Fibroblast of skin of right biceps (primary cell): ENCODE results near the gene PLD1.
"Not testable (repeated sequence)": the region's sequence is repeated elsewhere in the genome, so short reads cannot be mapped to it uniquely, and the experiment has no call there.

Experiments
- DNase-seq: peaks from one replicate; pipeline ENCODE4 v3.0.0-alpha.2; 2013

Gene PLD1

DNA sequence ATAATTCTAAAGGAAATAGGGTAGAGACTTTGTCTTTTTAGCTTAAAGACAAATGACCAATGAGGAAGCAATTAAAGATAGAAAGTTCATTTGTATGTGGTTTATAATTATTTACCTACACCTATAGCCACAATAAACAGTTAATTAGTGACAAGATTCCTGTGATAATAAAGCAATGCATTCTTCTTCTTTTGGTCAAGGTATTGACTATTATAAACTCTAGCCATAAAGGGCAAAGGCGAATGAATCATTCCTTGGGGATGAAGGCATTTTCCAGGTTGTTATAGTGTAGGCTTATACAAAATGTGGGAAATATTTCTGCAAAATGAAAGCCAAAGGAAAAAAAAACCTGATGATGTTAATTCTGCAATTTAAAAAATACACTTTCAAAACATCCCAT is 115.4 kb downstream of the PLD1 start:
- DNase-seq: no peak

DNA sequence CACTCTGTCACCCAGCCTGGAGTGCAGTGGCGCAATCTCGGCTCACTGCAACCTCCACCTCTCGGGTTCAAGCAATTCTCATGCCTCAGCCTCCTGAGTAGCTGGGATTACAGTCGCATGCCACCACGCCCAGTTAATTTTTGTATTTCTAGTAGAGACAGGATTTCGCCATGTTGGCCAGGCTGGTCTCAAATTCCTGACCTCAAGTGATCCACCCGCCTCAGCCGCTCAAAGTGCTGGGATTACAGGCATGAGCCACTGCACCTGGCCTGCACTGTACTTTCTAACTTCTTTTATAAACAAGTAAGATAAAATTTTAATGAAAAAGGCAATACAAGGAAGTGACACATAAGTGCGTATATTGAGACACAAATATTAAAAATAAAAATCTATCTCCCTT is 117.7 kb downstream of the PLD1 start:
- not testable (repeated sequence) for DNase-seq

DNA sequence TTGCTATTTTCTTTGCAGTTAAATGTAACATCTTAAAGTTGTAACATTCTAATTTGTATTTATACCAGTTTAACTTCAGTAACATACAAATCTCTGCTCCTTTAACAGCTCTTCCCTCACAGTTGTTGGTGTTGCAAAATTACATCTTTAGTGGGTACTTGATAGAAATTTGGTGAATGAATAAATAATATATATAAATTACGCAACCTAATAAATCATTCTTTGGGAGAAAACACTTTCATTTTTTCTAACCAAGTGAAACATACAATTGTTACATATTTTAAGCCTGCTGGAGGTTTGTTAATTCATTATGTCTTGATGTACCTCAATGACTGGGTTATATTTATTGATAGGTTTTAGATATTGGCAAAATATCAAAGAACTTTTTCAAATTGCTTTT is 118.8 kb downstream of the PLD1 start:
- no peak for DNase-seq

DNA sequence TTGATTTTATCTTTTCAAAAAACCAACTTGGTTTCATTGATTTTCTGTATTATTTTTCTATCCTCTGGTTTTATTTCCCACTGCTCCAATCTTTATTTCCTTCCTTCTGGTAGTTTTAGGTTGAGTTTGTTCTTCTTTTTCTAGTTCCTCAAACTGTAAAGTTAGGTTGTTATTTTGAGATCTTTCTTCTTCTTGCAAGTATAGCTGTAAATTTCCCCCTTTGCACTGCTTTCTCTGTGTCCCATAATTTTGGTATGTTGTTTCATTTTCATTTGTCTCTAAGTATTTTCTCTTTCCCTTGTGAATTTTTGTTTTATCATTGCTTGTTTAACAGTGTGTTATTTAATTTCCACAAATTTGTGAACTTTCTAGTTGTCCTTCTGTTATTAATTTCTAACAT is 120.0 kb downstream of the PLD1 start:
- DNase-seq: no peak

DNA sequence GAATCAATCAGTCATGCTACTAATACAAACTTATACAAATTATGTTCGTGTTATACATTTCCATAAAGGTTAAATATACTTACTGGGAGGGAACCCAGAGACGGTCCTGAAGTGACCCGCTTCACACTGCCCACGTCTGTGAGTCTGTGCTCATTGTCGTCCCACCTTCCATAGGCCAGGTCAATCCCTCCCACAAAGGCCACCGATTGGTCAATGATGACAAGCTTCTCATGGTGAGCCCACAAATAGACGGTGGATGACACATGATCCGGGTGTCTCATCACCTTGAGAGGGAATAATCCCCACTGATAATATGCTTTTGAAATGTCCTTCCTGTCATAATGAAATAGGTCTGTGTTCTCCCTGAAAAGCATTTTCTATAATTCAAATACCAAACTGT is 121.7 kb downstream of the PLD1 start:
- no peak for DNase-seq

DNA sequence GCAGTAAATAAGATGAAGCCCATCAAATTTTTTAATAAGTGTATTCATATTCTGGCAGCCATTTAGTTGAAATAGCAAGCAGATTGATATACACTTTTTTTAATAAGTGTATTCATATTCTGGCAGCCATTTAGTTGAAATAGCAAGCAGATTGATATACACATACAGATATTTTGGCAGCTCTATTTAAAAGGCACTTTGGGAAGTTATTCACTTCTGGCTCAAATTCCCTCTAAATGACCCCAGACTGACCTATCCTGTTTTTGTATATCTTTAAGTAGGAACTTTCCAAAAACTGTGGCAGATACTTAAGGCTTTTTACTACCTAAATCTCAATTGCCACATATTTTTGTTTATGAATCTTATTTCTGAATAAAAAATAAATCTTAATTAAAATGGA is 122.3 kb downstream of the PLD1 start:
- no peak for DNase-seq

DNA sequence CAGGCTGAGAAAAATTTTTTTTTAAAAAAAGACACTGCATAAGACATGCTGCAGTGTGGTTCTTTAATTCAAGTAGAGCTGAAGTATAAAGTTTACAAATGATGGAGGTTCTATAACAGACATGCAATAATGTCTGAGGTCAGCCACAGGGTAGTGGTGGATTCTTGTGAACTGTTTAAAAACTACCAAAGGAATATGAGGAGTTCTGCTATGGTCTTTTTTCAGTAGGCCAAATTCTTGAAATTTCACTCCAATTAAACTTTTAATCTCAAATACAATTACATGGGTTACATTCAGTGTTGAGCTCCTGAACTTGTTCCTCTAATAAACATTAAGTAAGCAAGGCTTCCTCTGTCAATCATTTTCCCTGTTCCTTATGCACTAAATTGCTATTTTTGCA is 122.7 kb downstream of the PLD1 start:
- DNase-seq: no peak

DNA sequence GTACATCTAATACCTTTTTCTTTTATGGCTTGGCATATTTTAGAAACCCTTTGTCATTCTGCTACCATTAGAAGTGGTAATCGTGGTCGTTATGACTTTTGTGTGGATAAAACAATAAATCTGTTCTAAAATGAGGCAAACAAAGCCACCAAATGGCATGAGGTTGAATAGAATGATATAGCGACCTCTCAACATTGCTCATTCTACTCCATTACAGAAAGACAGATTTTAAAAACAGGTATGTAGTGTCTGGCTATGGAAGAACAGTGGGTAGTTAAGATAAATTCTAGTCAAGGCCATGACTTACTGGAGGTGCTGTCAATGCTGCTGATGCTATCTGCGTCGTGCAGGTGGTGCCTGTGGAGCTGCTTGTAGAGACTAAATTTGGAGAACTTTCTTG is 123.2 kb downstream of the PLD1 start:
- no peak for DNase-seq

DNA sequence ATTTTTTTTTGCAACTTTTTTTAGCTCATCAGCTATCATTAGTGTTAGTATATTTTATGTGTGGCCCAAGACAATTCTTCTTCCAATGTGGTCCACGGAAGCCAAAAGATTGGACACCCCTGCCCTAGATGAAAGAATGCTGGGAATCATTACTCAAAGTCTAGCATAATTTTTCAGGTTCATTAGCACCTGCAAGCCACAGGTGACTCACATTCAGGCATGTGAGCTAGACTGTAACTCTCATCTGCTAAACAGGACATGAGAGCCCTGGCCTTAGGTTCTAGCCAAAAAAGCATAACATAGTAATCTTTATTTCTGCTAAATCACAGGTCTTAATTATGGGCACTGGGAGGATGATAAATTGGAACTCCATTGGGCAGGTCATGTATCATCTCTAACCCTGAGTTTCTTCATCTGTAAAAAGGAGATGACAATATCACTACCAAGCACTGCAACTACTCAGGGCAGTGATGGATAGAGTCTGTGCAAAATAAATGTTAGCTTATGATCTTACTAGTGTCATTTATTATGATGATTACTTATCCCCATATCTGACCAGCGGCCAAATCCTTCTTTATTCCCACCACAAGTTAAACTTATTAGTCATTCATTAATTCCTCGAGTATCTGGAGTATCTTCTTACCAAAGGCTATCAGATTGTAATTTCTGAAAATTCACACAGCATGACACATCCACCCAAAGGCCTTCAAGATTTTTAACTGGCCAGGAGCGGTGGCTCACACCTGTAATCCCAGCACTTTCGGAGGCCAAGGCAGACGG is 125.0 kb downstream of the PLD1 start:
- peak; percentile 35 for DNase-seq

DNA sequence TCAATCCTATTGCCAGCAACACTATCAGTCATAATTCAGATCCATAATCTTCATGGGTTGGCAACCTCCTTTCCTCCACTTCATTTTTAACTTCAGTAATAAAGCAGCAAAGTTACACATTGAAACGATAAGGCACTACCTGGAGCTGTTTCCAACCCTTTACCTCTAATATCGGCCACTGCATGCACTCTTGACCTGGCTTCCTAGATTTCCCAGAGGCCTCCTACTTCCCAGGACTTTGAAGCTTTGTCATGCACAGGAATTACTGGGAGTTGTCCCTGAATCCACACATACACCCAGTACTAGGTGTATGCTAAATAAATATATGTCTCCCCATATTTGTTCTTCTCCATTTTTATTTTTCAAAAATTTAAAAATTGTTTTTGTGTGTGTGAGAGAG is 126.1 kb downstream of the PLD1 start:
- no peak for DNase-seq

DNA sequence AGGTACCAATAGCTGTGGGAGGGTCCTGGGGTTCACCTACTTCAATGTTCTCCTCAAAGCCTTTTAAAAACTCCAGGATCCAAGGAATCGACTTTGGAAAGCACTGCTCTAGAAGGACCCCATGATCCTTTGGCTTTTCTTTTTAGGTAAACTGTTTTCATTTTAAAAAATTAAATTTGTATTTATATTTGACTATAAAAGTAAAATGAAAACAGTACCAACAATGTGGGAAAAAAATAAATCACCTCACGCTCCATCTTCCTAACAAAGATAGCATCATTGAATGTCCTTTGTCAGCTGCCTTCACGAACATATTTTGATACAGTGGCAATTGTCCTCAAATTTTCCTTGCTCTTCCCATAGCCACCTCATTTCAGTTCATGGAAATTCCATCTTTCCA is 127.5 kb downstream of the PLD1 start:
- DNase-seq: no peak

DNA sequence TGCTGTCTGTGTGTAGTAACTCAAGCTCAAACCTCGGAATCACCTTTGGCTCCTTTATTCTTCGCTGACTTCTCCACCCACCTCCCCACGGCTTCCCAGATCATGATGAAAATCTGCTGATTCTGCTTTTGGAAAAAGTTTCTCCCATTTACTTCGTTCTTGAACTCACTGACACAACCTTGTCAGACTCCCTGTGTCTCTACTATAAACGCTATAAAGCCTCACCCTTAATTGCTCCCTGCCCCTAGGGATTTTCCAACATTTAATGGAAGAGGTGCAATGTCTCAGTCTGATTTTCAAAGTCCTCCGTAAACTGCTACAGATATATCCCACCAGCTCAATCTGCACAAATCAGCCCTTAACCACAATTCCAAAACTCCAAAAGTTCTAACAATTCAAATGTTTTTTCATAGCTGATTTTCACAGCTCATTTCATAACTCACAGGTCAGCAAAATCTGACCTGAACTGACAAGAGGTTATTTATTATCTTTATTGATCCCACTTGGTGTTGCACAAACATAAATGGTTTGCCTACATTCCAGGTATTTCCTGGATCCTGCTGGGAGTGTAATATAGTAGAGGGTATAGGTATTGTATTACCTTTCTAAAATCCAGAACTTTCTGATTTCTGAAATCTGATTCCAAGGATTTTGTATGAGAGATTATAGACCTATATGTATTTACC is 129.4 kb downstream of the PLD1 start:
- no peak for DNase-seq

DNA sequence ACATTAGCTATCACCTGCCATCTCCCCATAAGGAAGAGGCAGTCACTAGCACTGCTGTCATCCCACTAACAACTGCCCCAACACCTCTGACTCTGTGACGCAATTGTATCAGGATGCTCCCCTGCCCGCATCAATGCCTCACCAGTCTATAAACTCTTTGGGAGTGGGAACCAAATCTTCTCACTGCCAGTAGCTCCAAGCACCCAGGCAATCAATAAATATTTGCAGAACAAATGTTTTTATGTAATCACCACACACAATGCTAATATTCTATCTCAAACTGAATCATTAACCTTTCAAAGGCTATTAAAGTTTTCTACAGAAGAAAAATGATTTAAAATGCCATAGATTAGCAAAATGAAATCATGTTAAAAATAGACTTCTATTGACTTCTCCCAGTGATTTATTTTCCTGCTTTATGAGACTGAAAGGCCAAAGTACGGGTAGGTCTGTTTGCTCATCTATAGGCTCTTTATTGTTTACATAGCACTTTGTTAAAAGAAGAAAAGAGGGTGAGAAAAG is 131.3 kb downstream of the PLD1 start:
- DNase-seq: no peak

DNA sequence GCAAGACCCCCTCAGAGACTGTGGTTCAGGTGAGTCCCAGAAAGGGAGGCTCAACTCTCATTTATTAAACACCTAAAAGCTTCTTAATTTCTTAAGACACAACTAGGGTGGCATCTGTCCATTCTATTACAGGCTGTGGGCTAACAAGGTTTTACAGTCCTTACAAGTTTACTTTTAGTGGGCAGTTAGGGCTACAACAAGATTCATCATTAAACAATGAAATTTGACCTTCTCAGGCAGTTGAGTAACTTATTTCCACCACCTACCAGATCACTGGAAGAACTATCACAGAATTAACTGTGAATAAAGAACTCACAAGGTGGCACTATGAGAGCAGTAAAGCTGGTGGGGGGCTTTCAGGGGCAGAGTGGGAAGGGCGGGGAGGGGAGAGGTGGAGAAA is 132.6 kb downstream of the PLD1 start:
- DNase-seq: no peak

DNA sequence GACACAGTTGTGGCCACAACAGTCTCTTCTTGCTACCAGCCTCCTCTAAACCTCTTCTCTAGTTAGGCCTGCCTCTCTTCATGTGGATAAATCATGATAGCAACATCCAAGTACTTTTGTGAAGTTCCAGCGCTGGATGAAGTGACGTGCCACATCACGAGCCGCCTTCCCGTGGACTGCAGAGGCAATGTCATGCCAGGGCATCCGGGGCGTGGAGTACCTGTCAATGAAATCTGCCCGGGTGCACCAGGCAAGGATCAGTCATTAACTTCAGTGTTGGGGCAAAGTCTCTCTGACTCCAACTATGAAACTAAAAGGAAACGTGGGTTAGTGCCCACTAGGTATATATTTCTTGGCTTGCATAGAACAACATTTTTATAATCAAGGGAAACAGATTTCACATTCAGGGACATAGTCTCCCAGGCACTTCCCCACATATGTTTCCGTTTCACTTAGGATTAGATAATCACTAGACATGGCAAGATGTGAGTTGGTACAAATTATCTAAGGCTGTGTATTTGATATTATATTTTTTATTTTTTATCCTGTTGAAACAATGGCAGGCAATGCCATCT is 133.6 kb downstream of the PLD1 start:
- DNase-seq: no peak

DNA sequence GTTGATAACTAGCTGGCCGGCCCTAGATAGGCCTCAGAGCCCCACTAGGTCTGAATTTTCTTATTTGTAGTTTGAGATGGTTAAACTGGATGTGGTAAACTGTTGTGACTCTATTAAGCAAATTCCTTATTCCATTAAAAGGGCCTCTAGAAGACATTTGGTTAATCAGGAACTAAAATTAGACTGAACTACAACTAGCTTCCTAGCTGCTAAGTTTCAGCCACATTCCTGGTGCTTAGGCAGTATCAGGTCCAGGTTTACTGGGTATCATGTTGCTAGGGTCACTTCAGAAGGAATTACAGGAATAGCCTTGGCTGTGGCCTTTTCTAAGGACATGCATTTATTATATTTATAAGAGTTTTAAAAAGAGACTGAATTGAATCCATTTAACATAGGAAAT is 136.3 kb downstream of the PLD1 start:
- DNase-seq: no peak

DNA sequence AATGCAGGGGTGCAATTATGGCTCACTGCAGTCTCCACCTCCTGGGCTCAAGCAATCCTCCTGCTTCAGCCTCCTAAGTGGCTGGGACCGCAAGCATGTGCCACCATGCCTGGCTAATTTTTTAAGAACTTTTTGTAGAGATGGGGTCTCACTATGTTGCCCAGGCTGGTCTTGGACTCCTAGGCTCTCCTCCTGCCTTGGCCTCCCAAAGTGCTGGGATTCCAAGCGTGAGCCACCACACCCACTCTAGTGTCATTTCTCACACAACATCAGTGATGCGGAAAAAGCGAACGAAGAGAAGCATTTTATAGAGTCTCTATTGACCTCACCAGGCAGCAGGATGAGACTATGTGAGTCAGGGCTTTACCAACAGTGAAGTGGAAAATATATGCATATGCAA is 137.7 kb downstream of the PLD1 start:
- DNase-seq: no peak

DNA sequence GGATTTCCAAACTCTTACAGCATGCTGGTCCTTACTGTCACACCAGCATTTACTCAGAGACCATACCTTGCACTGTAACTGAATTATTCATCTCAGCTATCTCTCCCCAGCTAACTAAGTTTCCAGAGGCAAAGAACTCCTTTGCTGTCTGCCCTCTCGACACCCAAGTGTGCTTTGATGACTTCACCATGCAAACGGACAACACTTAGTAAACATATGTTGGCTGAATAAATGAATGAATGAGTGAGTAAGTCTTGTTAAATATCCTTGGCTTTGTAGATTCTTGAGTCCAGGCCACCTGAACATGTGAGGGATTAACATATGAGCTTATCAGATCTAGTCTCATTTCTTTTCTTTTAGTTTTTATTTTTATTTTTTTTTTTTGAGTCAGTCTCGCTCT is 138.2 kb downstream of the PLD1 start:
- DNase-seq: no peak

DNA sequence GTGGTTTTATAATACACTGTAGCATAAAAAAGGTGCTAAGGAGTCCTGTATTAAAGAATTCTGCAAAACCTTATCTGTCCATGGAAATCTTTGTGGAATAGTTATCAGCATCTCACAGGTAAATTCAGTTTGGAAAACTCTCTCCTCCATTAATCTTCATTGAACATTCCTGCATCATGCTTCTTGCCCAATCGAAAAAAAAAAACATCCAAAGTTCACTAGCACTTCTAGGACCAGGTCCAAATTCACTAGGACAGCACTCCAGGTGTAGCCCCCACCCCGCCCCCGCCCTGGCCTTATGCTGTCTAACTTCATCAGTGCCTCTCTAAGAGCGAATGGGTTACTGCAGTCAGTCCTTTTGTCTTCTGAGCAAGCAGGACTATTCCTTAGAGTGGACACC is 138.6 kb downstream of the PLD1 start:
- DNase-seq: no peak

DNA sequence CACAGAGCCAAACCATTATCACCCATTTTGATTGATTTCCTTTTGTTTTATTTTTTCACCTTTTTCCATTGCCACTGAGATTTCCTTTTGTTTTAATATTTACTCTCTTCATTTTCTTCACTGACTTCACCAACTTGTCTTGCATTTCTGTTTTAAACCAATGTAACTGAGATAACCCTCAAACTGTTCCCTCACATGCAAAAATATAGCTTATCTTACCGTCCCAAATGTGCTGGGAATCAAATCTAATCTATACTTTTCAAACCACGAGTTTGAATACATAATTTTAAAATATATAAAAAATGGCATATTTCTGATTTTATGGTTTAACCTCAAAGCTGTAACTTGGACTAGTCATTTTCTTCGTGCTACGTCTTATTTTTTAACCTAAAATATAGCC is 143.8 kb downstream of the PLD1 start:
- DNase-seq: no peak

DNA sequence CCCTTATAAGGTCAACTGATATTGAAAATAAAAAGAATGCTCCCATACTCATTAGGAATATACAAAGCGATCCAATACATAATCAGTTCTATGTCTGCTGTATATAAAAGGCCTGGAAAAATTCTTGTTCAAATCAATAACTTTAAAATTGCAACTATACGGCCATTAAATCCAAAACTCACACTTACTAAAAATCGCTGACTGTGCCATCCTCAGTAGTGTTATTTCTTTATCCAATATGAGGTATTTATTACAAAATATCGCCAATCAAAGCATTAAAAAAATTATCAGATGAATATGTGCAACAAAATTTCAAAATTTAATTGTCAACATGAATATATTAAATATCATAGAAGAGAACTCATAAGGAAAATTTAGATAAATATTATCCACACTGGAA is 146.5 kb downstream of the PLD1 start:
- no peak for DNase-seq

DNA sequence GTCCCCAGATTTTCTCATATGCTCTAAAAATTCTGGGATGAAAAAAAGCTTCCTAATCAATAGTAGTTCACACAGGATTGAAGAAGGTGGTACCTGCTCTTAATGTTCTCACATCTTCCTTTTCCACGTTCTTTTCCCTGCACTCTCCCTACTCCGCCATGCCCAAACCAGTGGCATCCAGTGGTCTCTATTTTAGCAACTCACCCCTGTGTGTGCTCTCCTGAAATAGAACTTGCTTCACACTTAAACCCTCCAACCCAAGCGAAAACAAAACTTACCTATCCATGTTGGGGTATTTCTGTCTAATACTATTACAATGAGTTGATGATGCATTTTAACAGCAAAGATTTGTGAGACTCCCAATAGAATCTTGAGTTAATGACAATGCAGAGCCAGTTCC is 148.8 kb downstream of the PLD1 start:
- DNase-seq: no peak

DNA sequence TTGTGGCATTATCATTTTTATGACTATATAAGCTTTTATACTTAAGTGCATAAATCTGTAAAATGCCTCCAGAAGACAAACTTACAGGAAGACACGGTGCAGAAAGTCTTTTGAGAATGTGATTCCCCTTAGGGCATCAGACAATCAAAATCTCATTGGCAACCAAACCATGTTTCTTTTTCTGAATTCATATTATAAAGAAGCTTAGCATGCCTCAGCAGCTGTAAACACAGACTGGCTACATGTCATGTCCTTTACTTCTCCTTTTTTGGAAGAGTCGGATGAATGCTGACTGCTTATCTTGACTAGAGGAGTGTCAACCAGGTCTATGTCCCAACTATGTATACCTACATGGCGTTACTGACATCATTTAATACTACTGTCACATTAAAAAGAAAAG is 150.1 kb downstream of the PLD1 start:
- DNase-seq: no peak

DNA sequence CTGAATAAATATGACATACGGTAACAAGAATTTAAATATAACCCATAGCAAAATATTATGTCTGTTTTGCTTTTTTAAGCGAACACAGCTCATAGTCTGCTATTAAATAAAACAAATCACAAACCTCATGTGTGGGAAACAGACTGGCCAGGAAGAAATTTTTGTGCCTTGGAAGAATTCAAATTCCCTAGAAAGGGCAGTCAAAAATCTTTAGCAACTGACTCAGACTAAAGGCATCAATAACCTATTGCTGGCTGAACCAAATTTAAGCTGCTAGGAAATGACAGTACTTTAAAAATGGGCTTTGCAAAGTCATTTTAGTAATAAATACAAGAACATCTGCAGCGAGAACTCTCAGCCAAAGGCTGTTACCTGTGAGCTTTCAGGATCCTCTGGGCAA is 151.4 kb downstream of the PLD1 start:
- DNase-seq: peak; percentile 57
